GM19328 (cell line): ENCODE results near the gene EIF4EBP2.

ENCODE experiments used
- ATAC-seq: cut with Tn5 transposase; IDR thresholded peaks from one replicate; pipeline ENCODE4 v1.9.1; 2021; ENCODE audit warnings: mild to moderate bottlenecking, moderate library complexity; ENCODE audit not compliant: unreplicated experiment

EIF4EBP2 gene

GRCh38 chr10:70378122-70378521 lies 25.8 kb upstream of the EIF4EBP2 start:
- ATAC-seq = no peak

DNA sequence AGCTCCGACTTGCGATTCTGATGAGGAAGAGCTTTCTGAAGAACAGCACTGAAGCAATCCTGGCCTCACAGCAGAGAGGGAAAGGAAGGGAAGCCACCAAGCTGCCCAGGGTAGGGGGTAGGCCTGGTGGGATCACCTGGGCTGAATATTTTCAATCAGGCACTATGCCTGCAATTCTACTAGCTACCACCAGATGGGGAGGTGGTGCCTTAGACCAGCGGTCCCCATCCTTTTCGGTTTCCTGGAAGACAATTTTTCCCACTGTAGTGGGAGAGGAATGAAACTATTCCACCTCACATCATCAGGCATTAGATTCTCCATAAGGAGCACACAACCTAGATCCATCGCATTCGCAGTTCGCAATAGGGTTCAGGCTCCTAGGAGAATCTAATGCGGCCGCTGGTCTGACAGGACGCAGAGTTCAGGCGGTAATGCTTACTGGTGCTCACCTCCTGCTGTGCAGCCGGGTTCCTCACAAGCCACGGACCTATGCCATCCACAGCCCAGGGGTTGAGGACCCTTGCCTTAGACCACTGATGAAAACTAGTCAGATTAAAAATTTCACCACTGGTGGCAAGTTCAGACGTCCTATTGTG lies 24.3 kb upstream of the EIF4EBP2 start:
- ATAC-seq = no peak

GRCh38 chr10:70380350-70381135 lies 23.4 kb upstream of the EIF4EBP2 start:
- no peak for ATAC-seq

DNA sequence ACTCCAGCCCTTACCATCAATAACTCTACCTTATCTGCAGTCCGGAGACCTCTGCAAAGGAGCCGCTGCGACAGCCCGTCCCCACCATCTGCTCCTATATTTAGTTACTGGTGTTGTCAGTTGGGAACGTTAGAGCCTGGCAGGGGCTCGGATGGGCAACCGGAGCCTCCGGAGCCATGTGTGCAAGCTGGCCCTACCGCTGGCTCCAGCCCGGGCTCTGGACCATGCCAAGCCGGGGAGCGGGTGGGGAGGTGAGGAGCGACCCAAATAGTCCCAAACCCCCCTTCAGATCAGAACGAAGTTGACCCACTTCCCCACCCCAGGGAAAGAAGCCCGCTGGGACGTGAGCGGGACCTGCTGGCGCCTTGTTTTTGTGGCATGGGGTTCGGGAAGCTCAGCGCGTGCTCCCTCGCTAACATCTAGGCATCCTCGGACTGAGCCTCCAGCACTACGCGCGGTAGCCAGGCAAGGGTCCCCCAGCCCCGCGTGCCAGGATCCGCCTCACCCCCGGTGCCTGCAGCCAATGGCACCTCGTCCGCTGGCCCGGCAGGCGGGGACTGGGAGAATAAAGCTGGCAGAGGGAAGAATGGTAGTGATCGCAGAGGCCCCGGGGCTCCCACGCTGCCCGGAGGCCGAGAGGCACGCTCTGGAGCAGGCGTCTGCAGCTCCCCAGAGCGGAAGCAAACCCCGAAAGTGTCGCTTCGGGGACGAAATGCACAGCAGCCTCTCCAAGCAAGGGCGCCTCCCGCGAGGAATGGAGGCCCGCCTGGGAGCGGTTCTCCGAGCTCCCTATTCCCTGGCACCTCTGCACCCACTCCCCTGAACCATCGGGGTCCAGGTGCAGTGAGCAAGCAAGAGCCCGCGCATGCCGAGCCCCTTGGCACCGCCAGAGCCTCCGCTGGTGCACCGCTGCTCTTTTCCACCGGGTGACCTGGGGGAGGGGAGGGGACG lies 22.2 kb upstream of the EIF4EBP2 start:
- ATAC-seq = peak; percentile 36

DNA sequence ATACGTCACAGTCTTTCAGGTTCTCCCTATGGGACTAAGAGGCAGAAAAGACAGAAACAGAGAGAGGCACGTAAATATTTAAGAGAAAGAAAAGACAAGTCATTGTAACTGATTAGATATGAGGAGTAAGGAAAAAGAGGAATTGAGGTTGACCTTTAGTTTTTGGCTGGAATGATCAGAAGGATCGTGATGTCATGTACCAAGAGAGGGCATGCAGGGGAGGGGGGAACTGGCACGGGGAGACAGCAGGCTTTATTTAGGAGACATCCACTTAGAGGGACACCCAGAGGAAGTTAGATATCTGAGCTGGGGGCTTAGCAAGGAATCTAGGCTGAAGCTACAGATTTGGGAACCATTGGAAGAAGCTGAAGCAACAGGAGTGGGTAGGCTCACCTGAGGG lies 12.3 kb upstream of the EIF4EBP2 start:
- no peak for ATAC-seq

GRCh38 chr10:70396140-70396539 lies 7.8 kb upstream of the EIF4EBP2 start:
- ATAC-seq = no peak

DNA sequence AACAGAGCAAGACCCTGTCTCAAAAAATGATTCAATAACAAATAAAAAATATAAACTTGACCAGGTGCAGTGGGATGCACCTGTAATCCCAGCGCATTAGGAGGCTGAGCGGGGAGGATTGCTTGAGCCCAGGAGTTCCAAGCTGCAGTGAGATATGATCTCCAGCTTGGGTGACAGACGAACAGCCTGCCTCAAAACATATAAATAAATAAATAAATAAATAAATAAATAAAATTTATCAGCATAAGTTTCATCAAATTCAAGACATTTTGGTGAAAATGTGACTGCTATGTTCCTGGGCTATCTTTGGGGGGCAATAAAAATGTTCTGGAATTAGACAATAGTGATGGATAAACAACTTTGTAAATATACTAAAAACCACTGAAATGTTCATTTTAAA lies 4.8 kb upstream of the EIF4EBP2 start:
- ATAC-seq = no peak

DNA sequence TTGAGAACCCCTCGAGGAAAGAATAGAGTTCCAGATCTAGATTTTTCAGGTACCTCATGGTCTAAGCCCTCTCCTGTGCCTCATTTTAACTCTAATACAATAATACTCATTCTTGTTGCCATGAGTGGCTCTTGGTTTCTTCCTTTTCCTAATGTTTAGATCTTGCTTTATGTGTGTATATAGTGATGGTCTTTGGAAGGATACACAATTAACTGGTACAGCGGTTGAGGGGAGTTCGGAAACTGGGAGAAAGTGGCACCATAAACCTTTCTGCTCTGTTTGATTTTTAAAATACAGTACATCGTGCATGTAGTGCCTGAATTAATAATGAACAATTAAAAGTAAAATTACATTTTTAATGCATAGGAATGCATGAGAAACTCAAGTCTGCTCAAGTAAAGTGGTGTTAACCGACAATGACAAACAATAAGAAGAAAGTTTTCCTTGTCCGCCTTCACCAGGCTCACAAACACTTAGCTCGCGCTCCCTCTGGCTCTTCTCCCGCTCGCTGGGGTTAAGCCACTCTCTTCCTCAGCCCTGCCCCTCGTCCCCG lies 386 bp upstream of the EIF4EBP2 start:
- no peak for ATAC-seq

DNA sequence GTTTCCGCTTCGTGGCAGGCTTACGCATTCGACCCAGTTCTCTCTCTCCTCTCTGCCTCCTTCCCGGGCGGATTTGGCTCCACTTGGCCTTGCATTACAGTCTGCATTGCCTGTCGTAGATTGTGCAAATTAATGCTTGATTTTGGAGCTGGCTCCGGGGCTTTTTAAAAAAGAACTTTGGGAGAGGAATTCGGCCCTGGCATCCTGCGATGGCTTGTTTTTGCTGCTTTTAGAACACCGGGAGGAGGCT lies 767 bp downstream of the EIF4EBP2 start:
- ATAC-seq = no peak

DNA sequence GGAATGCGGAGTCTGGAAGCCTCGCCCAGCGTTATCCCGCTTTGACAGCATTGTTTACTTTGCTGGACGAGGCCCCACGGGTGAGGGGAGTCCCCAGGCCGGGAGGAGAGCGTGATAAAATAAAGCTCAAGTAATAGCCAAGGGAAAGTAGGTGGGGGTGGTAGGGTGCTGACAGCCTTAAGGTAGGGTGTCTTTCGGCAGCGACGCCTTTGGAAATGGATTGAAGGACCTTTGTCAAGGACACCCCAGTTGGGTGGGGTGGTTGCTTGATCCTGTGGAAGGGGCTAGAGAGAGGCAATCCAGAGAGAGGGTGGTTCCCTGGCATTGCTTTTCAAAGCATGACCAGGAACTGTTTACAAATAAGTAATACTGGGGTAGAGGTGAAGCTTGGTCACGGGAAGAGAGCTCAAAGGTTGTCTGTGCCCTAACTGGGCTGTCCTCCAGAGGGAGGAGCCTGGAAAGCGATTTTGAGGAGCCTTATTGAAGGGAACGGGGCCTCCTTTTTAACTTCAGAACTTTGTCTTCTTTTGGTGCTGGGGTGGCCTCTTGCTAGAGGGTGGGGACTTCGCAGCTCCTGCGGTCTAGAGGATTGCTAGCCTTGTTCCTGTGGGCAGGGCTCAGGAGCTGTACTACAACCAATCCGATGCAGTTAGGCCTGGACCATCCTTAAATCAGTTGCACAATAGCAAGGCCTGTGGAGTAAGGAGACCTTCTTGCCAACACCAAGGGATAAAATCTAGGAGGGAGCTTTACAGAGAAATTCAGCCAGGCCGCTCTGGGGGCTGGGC lies 1.3 kb downstream of the EIF4EBP2 start:
- no peak for ATAC-seq

DNA sequence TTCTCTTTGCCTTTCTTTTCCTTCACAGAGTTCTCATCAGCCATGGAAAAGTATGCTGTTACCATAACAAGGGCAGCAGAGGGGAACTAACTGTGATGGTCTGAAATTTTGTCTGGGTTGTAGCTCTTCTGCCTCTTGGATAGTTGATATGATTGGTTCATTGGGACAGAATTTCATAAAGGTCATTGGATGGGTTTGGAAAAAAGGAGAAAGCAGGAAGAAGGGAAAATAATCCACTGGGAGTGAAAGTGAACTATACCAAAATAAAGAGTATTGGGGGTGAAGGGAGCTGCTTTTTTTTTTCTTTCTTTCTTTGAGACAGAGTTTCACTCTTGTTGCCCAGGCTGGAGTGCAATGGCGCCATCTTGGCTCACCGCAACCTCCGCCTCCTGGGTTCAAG lies 5.8 kb downstream of the EIF4EBP2 start:
- ATAC-seq = no peak

- no peak for ATAC-seq
Observed at GRCh38 chr10:70410608-70411007, 6.7 kb downstream of the EIF4EBP2 start.

- ATAC-seq = no peak
Observed at GRCh38 chr10:70412356-70412755, 8.4 kb downstream of the EIF4EBP2 start.

- ATAC-seq = no peak
Observed at GRCh38 chr10:70417568-70417967, 13.6 kb downstream of the EIF4EBP2 start.

- no peak for ATAC-seq
Observed at GRCh38 chr10:70418229-70418628, 14.3 kb downstream of the EIF4EBP2 start.

- ATAC-seq = no peak
Observed at GRCh38 chr10:70418713-70419112, 14.8 kb downstream of the EIF4EBP2 start.

- no peak for ATAC-seq
Observed at GRCh38 chr10:70424320-70424719, 20.4 kb downstream of the EIF4EBP2 start.

DNA sequence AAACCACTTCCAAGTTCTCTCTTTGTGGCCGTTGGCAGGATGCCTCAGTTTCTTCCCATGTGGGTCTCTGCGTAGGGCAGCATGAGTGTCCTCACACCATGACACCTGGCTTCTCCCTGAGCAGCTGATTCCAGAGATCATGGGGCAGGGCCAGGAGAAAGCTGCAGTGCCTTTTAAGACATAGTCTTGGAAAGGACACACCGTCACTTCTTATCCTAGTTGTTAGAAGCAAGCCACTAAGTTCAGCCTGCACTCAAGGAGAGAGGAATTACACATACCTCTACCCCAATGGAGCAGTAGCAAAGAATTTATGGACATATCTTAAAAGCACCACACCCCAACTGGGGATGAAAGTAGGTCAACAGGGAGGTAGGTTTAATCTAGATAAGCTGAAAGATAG lies 21.2 kb downstream of the EIF4EBP2 start:
- no peak for ATAC-seq

DNA sequence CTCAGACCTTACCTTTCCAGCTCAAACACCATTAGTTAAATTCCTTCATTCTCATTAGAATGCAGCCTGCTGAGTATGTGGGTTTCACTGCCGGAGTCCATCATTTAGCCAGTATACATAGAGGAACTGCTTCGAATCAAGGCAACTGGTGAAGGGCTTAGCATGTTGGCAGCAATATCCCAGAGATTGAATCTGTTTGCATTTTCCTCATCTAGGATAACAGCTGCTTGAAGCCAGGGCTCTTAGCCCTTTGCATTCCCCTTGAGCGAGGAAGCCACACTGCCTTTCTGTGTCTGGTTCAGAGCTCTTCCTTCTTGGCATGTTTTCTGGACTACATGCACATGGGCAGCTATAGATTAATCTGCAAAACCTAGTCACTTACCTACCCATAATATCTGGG lies 22.9 kb downstream of the EIF4EBP2 start:
- no peak for ATAC-seq

- ATAC-seq = no peak
Observed at GRCh38 chr10:70430493-70431445, 26.8 kb downstream of the EIF4EBP2 start.
